Measurements from ENCODE around the gene S100A6. TPM values are rescaled to one million over a fixed set of nuclear protein-coding genes. Genes with fewer than 3 reads are reported as not detected.

Gene S100A6
- total and polyA plus RNA-seq, 12 donors = 237 to 2,261 (median 309) TPM

GRCh38 chr1:153546796-153547559 is 11.2 kb upstream of the S100A6 start:
- DNase-seq (no peak), ATAC-seq (no peak)
- no peak for TF ChIP-seq CTCF (IDR thresholded peaks at IDR 0.05)
- peaks cover 29 to 96% (median 50%) of the 10 kb centered on the region in 9 donors for H3K4me1 ChIP-seq
- H3K36me3 ChIP-seq = peaks cover 0 to 12% (median 0%) of the 10 kb centered on the region in 9 donors
- intact Hi-C loops (cut with DNase I) = no loop called here
- no peaks in the 10 kb centered on the region for H3K27me3 ChIP-seq
- WGBS, 2 donors = 82 to 90% methylated on average over 14 of the region's 14 CpGs
- no peaks in the 10 kb centered on the region for H3K9me3 ChIP-seq
- no peak overlapping the region for H3K4me3 ChIP-seq
- H3K27ac ChIP-seq = peak overlapping the region in 4 of 10 donors; percentile 71 to 91 (median 83)

GRCh38 chr1:153546371-153546770 is 10.6 kb upstream of the S100A6 start:
- Histone ChIP-seq H3K27ac (peak overlapping the region in 8 of 10 donors; percentile 71 to 91 (median 82)), H3K9me3 (no peaks in the 10 kb centered on the region), H3K4me3 (peak overlapping the region in 7 of 10 donors; percentile 45 to 64 (median 55)), H3K36me3 (peaks cover 0 to 12% (median 0%) of the 10 kb centered on the region in 9 donors), H3K27me3 (no peaks in the 10 kb centered on the region), H3K4me1 (peaks cover 29 to 100% (median 50%) of the 10 kb centered on the region in 9 donors)
- DNase-seq (no peak), ATAC-seq (no peak)
- WGBS, 2 donors = 94 to 95% methylated on average over 8 of the region's 8 CpGs
- intact Hi-C loops (cut with DNase I) = no loop called here
- no peak for TF ChIP-seq CTCF (IDR thresholded peaks at IDR 0.05)

GRCh38 chr1:153545067-153546055 is 9.6 kb upstream of the S100A6 start, which contains the start of gene S100A4:
S100A4 (minus strand) TSS chr1:153545806; CDS start chr1:153544794, 1,012 bp downstream.
- 44 to 52% methylated on average over 19 of the region's 19 CpGs for WGBS, 2 donors
- intact Hi-C loops (cut with DNase I) = loop anchor here in 1 of 10 donors (1.0 kb wide), 1 partner anchor 21 kb away; no protein-coding TSS in a partner anchor
- peak; percentile 87 to 94 (median 92) for ATAC-seq
- Histone ChIP-seq H3K9me3 (no peaks in the 10 kb centered on the region), H3K27ac (peak within 1 kb of the TSS; percentile 69 to 91 (median 80)), H3K36me3 (peaks cover 0 to 12% (median 0%) of the 10 kb centered on the region in 9 donors), H3K4me3 (peak within 1 kb of the TSS; percentile 20 to 64 (median 52)), H3K27me3 (no peaks in the 10 kb centered on the region), H3K4me1 (peaks cover 29 to 100% (median 47%) of the 10 kb centered on the region in 9 donors)
- TF ChIP-seq CTCF (IDR thresholded peaks at IDR 0.05) = no peak
- DNase-seq = peak; percentile 94 to 95

Measured in heart right ventricle (tissue), 16 donors.